Caki2 (cell line): ENCODE data around the gene FADS3. TPM values are rescaled to one million over a fixed set of nuclear protein-coding genes. Genes with fewer than 3 reads are reported as not detected.

Experiments used
- DNase-seq: peaks from one replicate; pipeline ENCODE4 v3.0.0-alpha.2; 2015; ENCODE audit warnings: low read depth
- in situ Hi-C: cut with HindIII; loops from 2 replicates; pipeline ENCODE4 v1.10.0; 2016; ENCODE audit warnings: low sequenced_read_pairs, low pct_unique_long_range_greater_than_20kb, mixed read lengths
- total RNA-seq: library from RNA; depleted of rRNA; stranded (reverse); fragments of >200 nt; shearing (Covaris generic); gene quantifications from 2 replicates; pipeline ENCODE4 v1.2.3, GENCODE V29; 2014; ENCODE audit warnings: low replicate concordance

FADS3 gene
- total RNA-seq, 1 experiment from 2014 or later, result 95.6 TPM

GRCh38 chr11:61903845-61904244, 12.5 kb upstream of the FADS3 start:
- no peak for DNase-seq
- in situ Hi-C loops, result no loop called here

- DNase-seq, result no peak
- in situ Hi-C loops, result no loop called here
Observed at GRCh38 chr11:61902313-61902712, 11.0 kb upstream of the FADS3 start.

- no peak for DNase-seq
- in situ Hi-C loops, result no loop called here
Observed at GRCh38 chr11:61901397-61901796, 10.1 kb upstream of the FADS3 start.

GRCh38 chr11:61900251-61900650, 8.9 kb upstream of the FADS3 start:
- in situ Hi-C loops, result no loop called here
- DNase-seq, result no peak

- in situ Hi-C loops, result no loop called here
- peak; percentile 59 for DNase-seq
Observed at GRCh38 chr11:61899146-61899841, 7.9 kb upstream of the FADS3 start.

GRCh38 chr11:61898247-61898582, 6.9 kb upstream of the FADS3 start:
- DNase-seq, result no peak
- in situ Hi-C loops, result no loop called here

- DNase-seq, result peak; percentile 39
- in situ Hi-C loops, result no loop called here
Observed at GRCh38 chr11:61897387-61898246, 6.3 kb upstream of the FADS3 start.

GRCh38 chr11:61896665-61897386, 5.5 kb upstream of the FADS3 start:
- DNase-seq, result no peak
- in situ Hi-C loops, result no loop called here

GRCh38 chr11:61895718-61896059, 4.3 kb upstream of the FADS3 start:
- in situ Hi-C loops, result no loop called here
- no peak for DNase-seq

GRCh38 chr11:61895046-61895717, 3.8 kb upstream of the FADS3 start:
- in situ Hi-C loops, result no loop called here
- no peak for DNase-seq

- in situ Hi-C loops, result no loop called here
- DNase-seq, result peak; percentile 45
Observed at GRCh38 chr11:61893981-61894380, 2.6 kb upstream of the FADS3 start.

- in situ Hi-C loops, result no loop called here
- no peak for DNase-seq
Observed at GRCh38 chr11:61892085-61892370, 683 bp upstream of the FADS3 start.

GRCh38 chr11:61890529-61891330, 615 bp downstream of the FADS3 start:
- in situ Hi-C loops, result no loop called here
- DNase-seq, result peak; percentile 59

- DNase-seq, result no peak
- in situ Hi-C loops, result no loop called here
Observed at GRCh38 chr11:61889831-61890230, 1.5 kb downstream of the FADS3 start.

- in situ Hi-C loops, result no loop called here
- no peak for DNase-seq
Observed at GRCh38 chr11:61888590-61888989, 2.8 kb downstream of the FADS3 start.

GRCh38 chr11:61887839-61888494, 3.4 kb downstream of the FADS3 start:
- DNase-seq, result peak; percentile 61
- in situ Hi-C loops, result no loop called here

GRCh38 chr11:61886643-61887042, 4.7 kb downstream of the FADS3 start:
- no peak for DNase-seq
- in situ Hi-C loops, result no loop called here
